GM12864 (cell line): ENCODE results near the gene RASSF4.

Experiments
- DNase-seq: peaks from one replicate; pipeline ENCODE4 v3.0.0-alpha.2; 2011; ENCODE audit warnings: low read depth
- H3K4me3 ChIP-seq: 2 replicates; pipeline ENCODE4 v1.5.1; 2011; ENCODE audit warnings: mild to moderate bottlenecking, low read depth, low read length, control low read depth
- CTCF ChIP-seq: IDR thresholded peaks from 2 replicates; pipeline ENCODE4 v1.5.1; 2011; ENCODE audit warnings: low read depth, mild to moderate bottlenecking, moderate library complexity, low read length, control low read depth, inconsistent platforms; ENCODE audit errors: missing control alignments

Gene RASSF4

GRCh38 chr10:44968500-44969400 lies 9.1 kb downstream of the RASSF4 start:
- no peak for DNase-seq
- no peak overlapping the region for H3K4me3 ChIP-seq
- no peak for TF ChIP-seq CTCF

GRCh38 chr10:44969854-44970253 lies 10.3 kb downstream of the RASSF4 start:
- TF ChIP-seq CTCF = no peak
- no peak overlapping the region for H3K4me3 ChIP-seq
- DNase-seq = no peak

DNA sequence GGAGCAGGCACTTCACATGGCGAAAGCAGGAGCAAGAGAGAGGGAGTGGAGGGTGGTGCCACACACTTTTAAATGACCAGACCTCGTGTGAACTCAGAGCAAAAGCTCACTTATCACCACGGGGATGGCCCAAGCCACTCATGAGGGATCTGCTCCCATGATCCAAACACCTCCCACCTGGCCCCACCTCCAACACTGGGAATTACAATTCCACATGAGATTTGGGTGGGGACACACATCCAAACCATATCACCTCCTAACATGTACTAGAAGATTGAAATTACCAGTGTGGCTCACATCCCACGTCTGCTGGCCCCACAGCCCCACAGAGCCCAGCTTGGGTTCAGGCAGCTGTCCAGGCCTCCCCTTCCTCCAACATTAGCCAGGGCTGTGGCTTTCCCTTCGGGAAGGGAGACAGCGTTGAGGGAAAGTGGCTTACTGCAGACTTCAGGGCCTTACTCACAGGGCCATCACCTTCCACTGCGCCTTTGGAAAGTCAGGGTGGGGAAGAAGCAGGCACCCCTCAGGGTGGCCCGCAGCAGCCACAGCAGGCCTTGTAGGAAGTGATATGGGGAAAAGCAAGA lies 11.3 kb downstream of the RASSF4 start:
- no peak for TF ChIP-seq CTCF
- H3K4me3 ChIP-seq = no peak overlapping the region
- no peak for DNase-seq

DNA sequence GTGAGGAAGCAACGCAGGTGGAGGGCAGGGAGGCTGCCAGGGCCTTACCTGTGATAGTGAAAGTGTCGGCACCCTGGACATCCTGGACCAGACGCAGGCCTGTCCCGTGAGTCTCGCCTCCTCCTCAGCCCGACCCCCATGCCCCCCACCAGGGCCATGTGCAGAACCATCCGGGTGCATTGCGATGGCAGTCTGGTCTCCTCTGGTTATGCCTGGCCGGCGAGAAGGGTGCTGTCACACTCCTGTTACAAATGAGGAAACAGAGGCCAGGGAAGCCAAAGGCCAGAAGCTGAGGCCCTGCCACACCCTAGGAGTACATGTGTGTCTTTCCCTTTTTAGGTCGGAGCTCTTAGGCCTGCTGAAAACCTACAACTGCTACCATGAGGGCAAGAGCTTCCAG lies 11.8 kb downstream of the RASSF4 start:
- H3K4me3 ChIP-seq = no peak overlapping the region
- DNase-seq = no peak
- TF ChIP-seq CTCF = no peak

DNA sequence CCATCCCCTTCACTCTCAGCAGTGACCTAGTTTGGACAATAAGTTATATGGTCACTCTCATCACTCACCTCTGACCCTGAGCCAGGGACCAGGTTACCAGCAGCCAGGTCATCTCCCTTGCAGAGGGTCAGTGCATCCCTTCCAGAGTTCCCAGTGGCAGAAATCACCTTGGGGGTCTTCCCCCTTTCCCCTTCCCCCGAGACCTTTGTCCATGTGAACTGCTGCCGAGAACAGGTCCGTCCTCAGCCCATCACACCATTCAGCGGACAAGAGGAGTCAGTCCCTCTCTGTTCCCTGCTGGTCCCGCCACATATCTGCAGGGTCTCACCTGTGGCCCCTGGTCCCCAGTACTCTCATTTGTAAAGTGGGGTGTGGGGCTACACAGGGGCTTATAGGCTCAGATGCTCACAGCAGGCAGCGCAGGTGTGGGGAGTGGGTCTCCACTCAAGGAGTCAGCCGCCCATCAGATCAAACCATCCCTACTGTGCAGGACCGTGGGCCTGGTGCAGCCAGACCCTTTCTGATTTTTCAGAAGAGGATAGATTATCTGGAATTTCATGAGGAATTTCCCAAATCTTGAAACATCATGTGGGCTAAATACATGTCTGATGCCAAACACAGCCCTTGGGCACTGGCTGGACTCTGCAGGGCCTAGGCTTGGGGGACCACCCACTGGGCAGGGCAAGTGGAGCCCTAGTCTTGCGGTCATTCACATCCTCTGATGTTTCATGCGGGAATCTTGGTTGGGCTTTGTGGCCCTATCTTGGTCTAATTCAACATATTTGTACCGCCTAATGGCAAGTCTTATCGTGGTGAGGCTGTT lies 12.5 kb downstream of the RASSF4 start:
- no peak for DNase-seq
- no peak for TF ChIP-seq CTCF
- no peak overlapping the region for H3K4me3 ChIP-seq

DNA sequence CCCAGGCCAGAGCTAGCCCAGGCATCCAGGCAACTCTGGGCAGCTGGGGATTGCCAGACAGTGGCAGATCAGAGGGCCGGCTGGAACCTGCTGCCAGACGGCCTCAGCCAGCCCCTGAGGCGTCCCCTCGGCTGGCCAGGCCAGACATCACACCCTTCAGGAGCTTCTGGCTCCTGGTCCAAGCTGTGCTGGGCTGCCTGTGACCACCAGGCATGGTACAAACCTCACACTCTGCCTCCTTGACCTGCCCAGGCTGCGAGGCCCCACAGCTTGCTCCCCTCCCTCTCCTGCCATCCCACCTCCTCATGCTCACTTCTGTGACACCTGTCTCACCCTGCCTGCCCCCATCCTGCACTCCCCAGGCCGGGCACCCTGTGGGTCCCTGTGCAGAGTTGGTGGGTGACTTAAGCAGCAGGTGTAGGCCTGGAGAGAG lies 13.3 kb downstream of the RASSF4 start:
- DNase-seq = no peak
- TF ChIP-seq CTCF = no peak
- H3K4me3 ChIP-seq = no peak overlapping the region
